A549 treated with CpdA at 1 μM for 4 hours (cell line): ENCODE results near the gene LRRC31. TPM values are rescaled to one million over a fixed set of nuclear protein-coding genes. Genes with fewer than 3 reads are reported as not detected.

Source experiments
- total RNA-seq: library from RNA; stranded (reverse); fragments of 200-300 nt; extraction: Qiagen RNA extraction; gene quantifications from 5 replicates; pipeline ENCODE4 v1.2.3, GENCODE V29; 2022; ENCODE audit warnings: low read depth

LRRC31 gene
- 0.02 TPM in 1 of 5 replicates, not detected in the others for total RNA-seq

DNA sequence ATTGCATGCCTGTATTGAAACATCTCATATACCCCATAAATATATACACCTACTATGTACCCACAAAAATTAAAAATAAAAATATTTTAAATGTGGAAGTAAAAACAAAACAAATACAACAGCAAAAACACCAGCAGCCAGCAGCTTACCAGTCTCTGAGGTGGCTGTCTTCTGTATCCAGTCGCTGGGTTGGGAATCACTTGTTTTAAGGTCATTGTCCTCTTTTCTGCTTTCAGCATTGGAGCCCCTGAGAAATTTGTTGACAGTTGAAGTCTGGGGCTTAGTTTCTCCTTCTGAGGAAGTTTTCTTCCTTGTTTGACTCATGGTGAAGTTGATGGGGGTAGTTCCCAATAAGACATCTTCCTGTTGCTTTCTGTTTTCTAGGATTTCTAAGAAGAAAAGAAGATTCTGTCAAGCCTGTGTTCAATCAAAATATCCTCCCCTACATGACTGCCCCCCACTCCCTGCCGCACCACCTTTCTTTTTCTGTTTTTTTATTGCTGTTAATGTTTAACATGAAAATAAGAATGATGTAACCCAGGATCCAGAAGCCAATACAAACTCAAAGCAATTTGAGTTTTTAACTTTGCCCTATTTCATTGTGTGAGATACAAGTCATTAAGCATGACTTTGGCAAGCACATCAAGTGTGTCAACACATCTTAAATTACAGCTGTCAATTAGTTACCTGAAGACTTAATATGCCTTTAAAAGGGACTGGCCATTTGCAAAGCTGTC lies at the start of gene LRRC31:
Gene LRRC31 (minus strand): TSS at position 452 of the 737 bp plus-strand sequence. CDS start 128 bp downstream, at position 324.

GRCh38 chr3:169911272-169911671 lies 41.5 kb upstream of the LRRC31 start, which contains the start of gene SAMD7:
SAMD7 (plus strand) TSS chr3:169911572; CDS start chr3:169919499, 7,927 bp downstream.

DNA sequence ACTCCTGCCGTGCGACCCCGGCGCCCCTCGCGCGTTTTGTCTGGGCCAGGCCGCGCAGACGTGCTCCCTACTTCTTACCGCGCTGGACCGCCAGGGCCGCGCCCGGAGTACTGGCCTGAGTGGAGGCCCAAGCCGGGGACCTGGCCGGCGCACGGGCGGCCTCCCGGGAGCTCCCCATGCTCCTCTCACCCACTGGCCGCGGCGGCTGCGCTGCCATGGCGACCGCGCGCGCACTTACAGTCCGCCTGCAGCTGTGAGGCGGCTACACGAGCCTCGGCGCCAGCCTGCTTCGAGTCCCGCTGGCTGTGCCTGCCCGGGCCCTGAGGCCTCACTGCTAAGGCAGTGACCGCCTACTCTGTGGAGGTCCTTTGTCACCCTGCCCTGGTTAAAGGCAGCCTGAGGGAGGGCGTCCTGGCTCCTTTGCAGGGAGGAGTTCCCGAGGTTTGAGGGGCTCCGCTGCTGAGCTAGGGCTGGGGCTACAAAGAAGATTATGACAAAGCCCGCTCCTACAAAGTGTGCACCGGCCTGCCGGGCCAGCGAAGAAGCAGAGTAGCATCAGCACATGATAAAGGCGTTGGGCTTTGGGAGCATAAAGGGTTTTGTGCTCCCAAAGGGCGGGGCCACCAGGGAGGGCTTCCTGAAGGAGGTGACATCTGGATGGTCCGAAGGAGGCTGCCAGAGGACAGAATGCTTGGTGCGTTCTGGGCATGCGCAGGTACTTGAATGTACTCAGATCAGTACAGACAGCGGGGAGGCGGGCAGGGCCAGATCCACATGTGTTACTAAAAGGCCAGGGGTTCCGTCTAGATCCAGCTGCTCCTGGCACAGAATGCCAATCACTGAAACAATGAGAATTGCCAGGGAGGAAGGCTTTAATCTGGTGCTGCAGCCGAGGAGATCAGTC lies 57.2 kb downstream of the LRRC31 start, which contains the start of the genes LRRC34 and LRRIQ4:
Gene LRRC34 (minus strand): TSS at position 573 of the 904 bp plus-strand sequence. CDS start 356 bp downstream, at position 217.
Gene LRRIQ4 (plus strand): TSS at position 539 of the 904 bp plus-strand sequence. CDS start 9,052 bp downstream, outside the sequence.

Other genes with a start within 250 kb of the LRRC31 start
- gene MECOM, start 206.2 kb downstream of the LRRC31 start, total RNA-seq: 0.01 to 0.05 TPM in 2 of 5 replicates, not detected in the others
- gene TERC, start 104.9 kb downstream of the LRRC31 start, total RNA-seq: 0.16 TPM in 1 of 5 replicates, not detected in the others
- gene ACTRT3, start 100.4 kb downstream of the LRRC31 start, total RNA-seq: 2.6 to 3.1 TPM (median 2.8 TPM) in 5 replicates
- 8.7 to 11.4 TPM (median 9.6 TPM) in 5 replicates for gene MYNN, start 96.5 kb downstream of the LRRC31 start, total RNA-seq
- not detected in 5 replicates for gene LRRIQ4, start 57.1 kb downstream of the LRRC31 start, total RNA-seq
- not detected in 5 replicates for gene LRRC34, start 57.0 kb downstream of the LRRC31 start, total RNA-seq
- gene SAMD7, start 41.6 kb upstream of the LRRC31 start, total RNA-seq: not detected in 5 replicates
- gene SEC62, start 96.9 kb upstream of the LRRC31 start, total RNA-seq: 80.2 to 158 TPM (median 94.6 TPM) in 5 replicates
- 1.2 to 2.0 TPM (median 1.8 TPM) in 5 replicates for gene GPR160, start 168.1 kb upstream of the LRRC31 start, total RNA-seq